ENCODE measurements around the gene LMBR1L.

Gene LMBR1L

DNA sequence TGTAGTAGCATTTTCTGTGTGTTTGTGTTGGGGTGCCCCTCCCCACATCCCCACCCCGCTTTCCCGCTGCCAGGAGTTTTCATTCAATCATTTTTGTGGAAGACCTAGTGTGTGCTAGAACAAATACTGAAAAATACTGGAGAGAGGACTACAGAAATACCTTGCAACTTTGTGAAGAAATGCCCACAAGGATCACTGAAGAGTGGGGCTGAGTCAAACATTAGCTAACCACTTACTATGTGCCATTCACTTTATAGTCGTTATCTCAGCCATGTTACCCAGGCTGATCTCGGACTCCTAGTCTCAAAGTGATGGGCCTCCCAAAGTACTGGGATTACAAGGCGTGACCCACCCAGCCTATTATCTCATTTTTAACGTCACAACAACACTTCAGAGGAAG, 559 bp upstream of the LMBR1L start:
- DNase-seq (ENCODE audit: low spot score) = no peak

DNA sequence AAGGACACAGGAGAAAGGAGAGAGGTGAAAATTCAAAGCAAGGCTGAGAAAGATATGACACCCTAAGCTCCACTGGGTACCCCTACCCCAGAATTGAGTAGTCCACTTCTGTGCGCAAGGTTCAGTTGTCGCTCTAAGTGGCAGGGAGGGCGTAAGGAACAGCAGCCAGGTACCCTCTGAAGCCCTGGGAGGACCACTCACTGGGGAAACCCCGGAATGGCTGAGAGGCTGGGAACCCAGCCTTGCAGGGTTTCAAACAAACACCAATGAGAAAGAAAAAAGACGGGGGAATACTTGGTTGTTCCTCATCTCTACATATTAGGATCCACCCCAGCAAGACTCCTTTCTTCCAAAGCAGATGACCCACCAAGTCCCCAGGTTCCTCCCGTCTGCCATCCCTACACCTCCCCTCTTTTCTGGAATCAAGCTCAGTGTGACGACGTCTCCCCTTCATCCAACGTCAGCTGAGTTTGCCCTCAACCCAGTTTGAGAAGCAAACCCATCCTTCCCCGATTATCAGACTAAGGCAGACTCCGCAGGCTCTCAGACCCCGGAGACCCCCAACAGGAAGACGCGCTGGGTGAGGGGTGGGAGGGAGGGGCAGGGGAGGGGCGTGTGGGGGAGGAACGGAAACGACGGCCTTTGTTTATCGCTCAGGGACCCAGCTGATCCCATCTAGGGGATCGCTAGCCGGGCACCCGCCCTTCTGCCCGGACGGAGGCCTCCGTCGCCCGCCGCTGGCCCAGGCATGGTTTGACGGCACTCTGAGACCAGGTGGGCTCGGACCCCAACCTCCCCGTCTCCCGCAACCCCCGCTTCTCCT, 795 bp downstream of the LMBR1L start:
- DNase-seq (ENCODE audit: low spot score) = no peak

DNA sequence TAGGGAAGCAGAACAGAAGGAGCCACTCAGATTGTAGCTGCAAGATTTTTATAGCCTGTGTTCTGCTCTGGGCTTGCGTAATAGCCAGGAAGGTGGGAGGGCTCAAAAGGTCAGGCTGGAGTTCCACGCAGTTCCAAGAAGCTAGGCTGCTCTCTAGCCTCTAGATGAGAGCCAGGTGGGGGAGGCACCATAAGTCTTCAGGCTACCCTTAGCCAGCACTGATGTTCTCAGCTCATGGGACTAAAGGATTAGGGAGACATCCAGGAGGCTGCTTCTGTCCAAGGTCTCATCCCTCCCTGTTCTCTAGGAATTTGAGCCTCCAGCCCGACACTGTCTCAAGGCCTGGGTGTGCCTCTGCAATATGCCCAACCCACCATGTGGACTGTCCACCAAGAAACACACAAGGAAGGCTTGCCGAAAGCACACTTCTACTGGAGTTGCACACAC, 1.7 kb downstream of the LMBR1L start:
- DNase-seq (ENCODE audit: low spot score) = peak; percentile 50

DNA sequence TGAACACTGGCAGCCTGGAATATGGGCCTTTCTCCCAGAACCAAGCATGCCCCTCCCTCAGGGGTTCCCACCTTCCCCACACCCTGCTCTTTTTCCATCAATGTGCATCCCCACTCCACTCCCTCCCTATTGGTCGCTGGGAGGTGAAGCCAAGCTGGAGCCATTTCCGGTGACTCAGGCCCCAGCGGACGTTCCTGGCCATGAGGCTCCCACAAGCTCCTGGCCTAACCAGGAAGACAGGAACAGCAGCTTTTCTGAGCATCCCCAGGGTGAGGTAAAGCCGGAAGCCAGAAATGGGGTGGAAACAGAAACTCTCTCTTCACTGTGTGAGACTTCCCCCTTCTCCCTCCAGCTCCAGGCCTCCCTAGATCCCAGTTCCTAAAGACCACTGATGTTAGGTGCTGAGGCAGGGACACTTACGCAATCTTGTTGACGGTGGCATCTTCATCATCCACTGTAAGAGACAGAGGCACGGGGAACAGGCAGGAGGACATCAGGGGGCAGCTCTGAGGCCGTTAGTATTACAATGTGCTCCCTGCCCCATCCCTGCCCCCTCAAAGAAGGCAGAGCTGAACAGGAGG, 5.1 kb downstream of the LMBR1L start:
- no peak for DNase-seq (ENCODE audit: low spot score)

DNA sequence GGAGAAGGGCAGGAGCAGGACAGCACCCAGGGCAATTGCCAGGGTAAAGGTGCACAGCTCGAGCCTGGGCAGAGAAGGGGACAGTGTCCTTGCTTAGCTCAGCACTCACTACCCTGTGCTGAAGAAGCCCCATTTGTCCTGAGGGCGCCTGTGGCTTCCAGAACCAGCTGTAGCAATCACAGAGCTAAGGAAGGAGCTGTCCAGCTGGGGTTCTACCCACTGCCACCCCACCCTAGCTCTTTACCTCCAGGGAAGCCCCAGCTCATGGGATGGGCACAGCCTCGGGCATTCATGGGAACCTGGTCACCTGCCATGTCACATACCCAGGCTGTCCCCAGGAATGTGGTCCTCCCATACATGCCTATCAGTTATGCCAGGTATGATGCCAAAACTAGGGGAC, 5.8 kb downstream of the LMBR1L start:
- DNase-seq (ENCODE audit: low spot score) = no peak

DNA sequence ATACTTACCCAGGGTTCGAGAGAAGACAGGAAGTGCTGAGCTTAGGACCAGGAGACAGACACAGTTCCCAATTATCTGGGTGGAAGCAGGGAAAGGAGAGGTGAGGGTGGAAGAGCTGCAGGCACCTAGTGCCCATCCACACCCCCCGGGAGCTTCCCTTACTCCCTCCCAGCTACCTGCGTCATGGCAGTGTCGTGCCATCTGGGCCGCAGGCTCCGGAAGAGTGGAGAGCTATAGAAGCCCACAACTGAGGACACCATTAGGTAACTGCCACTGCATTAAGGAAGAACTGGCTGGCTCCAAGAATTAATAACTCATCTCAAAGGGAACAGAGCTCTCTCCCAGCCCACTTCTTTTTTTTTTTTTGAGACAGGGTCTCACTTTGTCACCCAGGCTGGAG, 10.3 kb downstream of the LMBR1L start:
- DNase-seq (ENCODE audit: low spot score) = no peak

DNA sequence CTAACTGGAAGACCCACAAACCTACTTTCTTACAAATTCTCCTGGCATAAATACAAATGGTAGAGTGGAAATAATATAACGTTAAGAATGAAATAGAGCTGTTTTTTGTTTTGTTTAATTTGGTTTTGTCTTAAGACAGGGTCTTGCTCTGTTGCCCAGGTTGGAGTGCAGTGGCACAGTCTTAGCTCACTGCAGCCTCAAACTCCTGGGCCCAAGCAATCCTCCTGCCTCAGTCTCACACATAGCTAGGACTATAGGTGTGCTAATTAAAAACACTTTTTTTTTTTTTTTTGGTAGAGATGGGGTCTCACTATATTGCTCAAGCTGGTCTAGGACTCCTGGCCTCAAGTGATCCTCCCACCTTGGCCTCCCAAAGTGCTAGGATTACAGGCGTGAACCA, 11.9 kb downstream of the LMBR1L start:
- no peak for DNase-seq (ENCODE audit: low spot score)

DNA sequence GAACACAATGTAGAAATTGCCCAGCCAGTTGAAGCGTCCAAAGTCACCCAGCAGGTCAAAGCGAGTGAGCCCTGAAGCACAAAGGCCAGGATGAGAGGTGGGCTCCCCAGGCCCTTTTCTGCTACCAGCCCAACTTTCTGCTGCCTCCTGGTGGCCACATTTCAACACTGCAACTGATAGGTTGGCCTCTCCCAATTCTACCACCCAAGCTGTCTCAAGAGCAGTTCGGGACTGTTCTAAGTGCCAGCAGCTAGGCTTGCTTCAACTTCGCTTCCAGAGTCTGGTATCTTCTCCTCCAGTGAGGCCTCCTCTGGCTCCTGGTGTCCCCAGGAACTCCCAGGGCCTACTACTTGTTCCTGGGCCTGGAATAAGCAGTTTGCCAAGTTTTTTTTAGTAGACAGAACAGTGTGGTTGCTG, 12.6 kb downstream of the LMBR1L start:
- DNase-seq (ENCODE audit: low spot score) = peak; percentile 63

DNA sequence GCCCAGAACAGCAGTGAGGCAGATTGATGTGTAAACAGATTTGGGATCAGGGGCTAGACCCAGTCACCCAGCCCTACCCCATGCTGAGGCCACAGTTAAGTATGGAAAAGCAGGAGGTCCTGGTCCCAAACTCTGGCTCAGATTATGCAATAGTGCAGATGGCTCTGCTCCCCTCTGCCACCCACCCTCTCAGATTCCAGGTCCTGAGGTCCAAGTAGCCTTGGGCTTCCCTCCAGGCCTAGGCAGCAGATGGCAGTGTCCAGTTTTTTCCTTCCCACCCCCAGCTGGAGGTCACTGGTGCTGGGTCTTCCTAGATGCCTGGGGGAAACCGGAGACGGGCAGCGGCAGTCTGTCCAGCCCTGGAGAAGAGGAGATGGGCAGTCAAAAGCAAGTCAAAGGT, 13.3 kb downstream of the LMBR1L start:
- no peak for DNase-seq (ENCODE audit: low spot score)

DNA sequence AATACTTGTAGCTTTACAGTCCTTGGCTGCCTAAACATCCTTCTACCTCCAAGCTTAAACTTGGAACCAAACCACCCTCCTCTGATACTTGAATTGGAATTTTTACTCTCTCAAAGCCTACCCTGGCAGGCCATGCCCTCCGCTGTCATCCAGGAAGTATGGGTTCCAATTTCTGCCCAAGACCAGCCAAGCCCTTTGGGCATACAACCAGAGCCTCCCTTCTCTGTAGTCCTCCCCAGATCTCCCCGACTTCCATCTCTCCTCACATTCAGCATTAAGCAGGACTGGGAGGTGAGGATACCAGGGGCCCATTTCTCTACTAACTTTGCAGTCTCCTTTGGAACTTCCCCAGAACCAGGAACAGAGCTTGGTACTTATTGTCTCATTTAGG, 15.7 kb downstream of the LMBR1L start:
- no peak for DNase-seq (ENCODE audit: low spot score)

DNA sequence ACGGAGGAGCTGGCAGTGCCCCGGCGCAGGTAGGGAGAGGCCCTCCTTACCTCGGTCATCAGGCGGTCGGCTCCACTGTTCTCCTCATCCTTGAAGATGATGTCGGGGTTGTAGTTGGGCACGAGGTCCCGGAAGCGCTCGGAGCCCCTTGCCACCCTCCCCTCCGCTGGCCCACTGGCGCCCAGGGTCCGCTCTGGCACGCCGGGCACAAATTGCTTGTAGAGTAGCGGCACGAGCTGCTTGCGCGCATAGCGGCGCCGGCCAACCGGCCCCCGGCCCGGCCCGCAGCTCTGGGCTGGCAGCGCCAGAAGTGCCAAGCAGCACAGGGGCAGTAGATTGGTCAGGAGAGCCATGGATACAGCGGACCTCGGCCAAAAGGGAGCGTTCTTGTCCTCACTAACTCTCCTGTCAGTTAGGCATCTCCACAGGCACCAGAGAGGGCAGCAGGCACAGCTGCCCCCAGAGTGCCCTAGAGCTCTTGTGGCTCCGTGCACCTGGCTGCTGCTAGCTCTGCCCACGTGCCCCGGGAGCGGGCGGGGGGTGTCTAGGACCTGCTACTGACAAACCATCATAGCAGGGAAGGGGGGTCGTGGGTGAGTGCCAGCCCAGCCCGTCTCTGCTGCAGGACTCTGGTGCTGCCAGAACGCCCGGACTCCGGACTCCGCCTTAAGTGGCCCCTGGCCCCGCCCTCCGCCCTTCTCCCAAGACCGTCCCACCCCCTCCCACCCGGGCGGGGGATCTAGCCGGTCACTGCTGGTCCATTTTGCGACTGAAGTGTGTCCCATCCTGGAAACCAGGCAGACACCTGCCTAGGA, 16.3 kb downstream of the LMBR1L start, which contains the start of gene DHH:
Gene DHH, minus strand, starts transcription at position 642 of the 815 bp plus-strand sequence. Its CDS starts 289 bp downstream, at position 353.
- no peak for DNase-seq (ENCODE audit: low spot score)

DNA sequence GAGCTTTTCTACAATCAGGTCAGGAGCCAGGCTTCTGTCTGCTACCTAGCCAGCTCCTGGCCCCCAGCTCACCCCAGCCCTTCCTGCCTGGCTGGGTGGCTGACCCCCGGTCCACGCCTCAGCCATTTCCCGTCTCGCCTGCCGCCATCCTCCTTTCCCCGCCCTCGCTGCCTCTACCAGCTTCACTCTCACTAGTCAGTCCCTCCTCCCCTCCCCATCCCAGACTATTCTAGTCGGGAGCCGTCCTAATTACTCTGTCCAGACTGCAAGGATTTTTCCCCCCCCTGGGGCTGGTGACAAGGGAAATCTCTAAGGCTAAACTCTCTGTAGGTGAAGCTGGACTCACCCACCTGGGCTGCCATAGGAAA, 16.9 kb downstream of the LMBR1L start:
- DNase-seq (ENCODE audit: low spot score) = no peak

DNA sequence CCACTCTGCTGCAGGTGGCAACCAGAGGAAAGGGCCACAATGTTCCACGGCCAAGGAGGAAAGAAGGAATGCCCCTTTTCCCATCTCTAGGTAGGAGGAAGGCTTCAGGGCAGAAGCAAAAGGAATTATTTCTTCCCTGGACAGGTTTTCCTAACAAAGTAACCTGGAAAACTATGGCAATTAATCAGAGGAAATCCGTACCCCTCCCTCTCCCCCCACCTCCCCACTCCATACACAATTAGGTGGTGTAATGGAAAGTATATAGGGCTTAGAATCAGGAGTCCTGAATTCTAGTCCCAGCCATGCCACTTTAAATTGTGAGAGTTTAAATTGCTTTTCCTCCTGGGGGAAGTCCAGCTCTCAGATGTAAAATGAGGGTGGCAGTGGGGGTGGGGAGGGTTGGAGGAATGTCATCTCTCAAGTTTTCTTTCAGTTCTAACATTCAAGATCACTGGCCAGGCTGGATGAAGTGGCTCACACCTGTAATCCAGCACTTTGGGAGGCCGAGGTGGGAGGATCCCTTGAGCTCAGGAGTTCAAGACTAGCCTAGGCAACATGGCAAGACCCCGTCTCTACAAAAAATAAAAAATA, 17.7 kb downstream of the LMBR1L start:
- no peak for DNase-seq (ENCODE audit: low spot score)

DNA sequence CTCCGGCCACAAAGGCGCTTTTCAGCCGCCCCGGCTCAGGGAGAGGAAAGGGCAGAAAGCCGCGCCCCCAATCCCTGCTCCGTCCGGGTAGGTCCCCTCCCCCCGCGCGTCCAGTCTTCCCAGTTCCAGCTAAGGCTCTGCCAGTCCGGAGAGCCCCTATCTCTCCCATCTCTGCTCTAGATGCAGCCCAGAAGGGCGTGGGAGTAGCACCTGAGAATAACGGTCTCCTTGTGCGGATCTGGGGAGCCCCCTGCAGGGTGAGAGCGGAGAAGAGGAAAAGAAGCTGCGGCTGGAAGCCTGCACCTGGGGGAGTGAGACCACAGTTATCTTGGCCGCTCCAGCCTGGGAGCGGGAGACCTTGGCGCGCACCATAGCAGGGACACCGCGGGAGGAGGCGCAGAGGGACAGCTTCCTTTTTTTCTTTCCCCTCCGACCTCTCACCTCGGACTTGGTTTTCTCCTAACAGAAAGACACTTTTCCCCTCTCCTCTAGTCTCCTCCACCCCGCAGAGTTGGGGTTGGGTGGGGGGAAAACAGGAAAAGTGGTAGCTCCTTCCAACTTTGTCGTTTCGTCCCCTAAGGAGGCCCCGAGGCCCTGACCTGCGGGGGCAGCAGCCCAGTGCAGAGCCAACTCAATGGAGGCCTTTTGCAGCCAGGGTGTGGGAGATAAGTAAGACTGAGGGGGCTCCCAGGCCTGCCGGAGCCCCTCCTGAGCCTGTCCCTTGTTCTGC, 18.4 kb downstream of the LMBR1L start:
- peak; percentile 53 for DNase-seq (ENCODE audit: low spot score)

DNA sequence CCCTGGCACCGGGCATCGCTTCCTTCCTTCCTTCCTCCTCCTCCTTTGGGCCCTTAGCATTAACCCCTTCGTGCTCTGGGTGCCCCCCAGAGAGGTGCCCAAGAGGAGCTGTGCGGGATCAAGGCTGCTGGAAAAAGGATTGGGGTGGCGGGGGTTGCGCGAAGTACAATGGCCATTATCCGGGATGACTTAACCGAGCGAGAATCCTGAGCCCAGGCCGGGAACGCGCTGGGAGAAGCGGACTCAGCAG, 18.9 kb downstream of the LMBR1L start:
- DNase-seq (ENCODE audit: low spot score) = no peak

DNA sequence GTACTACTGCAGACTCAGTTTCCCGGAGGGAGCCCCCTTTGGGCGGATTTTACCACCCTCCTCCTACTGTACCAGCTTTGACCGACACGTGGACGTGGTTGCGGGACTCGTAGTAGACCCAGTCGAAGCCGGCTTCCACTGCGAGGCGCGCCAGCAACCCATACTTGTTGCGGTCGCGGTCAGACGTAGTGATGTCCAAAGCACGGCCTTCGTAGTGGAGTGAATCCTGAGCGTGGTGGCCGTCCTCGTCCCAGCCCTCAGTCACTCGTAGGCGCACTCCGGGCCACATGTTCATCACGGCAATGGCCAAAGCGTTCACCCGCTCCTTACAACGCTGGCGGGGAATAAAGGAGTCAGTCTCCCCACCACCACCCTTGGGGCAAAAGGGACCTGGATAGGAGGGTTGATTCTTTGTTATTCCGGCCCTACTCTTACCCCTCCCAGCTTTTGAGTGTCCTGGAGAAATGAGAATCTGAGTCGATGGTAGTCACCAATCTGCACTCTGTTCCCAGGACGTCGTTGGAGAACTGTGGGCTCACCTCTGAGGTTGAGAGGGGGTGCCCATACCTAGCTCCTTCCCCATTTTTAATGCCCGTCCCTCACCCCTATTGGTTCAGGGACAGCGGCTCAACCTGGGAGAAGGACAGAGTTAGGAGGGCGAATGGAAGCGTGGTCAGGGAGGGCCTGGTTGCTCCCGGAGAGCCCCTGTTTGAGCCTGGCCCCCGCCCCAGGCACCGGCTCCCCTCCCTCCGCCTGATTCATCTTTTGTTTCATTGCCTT, 19.4 kb downstream of the LMBR1L start:
- no peak for DNase-seq (ENCODE audit: low spot score)

DNA sequence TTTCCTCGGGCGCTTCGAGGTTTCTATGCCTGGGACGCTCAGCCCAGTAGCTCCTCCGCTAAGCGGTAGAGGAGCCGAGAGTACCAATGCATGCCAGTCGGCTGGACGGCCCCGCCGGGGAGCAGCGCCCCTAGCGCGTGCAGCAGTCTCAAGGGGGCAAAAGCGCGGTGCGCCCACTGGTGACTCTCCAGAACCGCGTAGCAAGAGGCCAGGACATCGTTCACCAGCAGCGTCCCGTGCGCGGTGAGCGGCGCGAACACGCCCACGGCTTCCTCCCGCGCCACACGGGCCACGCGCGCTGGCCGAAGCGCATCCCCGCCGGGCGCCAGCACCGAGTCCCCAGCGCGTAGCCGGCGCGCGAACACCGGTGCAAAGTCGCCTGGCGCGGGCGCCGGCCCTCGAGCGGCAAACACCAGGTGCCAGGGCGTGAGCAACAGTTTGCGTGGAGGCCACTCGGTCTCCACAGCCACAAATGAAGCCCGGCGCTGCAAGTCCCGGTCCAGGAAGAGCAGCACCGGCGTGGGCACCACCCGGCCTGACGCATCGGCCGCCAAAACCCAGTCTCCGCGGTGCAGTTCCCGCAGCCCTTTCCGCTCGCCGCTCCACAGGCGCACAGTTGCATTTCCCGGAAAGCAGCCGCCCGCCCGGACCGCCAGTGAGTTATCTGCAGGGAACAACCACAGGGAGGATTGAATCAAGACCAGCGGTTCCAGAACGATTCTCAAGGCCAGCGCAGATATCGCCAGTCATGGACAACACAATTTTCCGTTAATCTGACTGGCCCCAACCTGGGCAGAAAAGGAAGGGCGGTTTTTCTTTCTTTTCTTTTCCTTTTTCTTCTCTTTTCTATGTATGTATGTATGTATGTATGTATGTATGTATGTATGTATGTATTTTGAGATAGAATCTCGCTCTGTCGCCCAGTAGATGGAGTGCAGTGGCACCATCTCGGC, 20.6 kb downstream of the LMBR1L start:
- peak; percentile 41 for DNase-seq (ENCODE audit: low spot score)

DNA sequence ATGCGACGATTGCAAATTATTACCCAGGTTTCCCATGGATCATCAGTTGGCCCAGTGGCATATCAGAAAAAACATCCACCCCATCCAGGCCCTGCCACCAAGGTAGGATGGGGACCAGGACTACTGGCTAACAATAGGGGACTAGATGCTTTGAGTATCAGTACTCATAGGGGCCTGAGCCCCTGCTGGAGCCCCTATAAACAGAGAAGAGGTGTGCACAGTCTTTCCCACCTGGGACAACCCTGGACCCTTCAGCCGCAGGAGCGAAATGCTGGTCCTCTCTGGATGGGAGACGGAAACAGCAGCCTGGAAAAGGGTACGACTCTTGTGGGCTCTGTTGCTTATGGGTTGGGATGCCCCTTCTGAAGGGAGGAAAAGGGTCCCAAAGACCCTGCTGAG, 21.7 kb downstream of the LMBR1L start:
- no peak for DNase-seq (ENCODE audit: low spot score)

DNA sequence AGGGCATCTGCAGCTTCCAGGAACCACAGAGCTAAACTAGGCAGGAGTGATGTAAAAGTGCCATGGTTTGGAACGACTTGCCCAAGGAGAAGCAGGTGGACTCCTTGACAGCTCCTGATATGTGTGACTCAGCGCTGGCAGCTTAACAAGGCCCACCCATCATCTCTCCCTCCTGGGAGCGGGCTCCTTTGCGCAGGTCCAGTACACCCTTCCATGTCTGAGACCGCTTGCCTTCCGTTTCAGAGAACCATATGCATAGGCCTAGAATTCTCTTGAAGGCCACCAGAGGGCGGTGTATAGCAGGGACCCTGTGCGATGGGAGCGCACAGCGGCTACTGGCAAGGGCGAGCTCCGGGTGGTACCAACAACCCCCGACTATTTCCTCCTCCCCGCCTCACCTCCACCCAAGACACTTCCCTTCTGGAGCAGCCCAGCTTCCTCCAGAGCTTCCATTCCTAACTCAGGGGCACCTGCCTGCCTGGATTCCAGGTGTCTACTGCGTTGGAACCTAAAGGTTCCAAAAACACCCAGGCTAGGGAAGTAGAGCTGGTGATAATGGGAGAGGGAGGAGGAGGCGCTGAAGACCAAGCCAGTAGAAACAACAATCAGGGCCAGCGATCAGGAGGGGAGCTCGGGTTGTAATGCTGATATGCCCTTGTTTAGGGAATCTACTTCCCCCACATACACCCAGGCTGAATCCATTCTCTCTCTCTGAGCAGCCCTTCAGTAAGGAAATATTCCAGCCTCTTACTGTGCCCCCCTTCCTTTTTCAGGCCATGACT, 22.3 kb downstream of the LMBR1L start:
- DNase-seq (ENCODE audit: low spot score) = peak; percentile 88
